Suprapubic skin (tissue), 4 donors: ENCODE data around the gene PRKAR2A. TPM values are rescaled to one million over a fixed set of nuclear protein-coding genes. Genes with fewer than 3 reads are reported as not detected.

Experiments used
- DNase-seq, 2 donors: peaks; one replicate each; pipeline ENCODE4 v3.0.0-alpha.2; 2019; ENCODE audit warnings: low spot score in 2 of 2
- H3K27ac ChIP-seq: fragments of 200-600 bp; sonication (generic); one replicate; pipeline ENCODE4 v1.5.1; 2019
- H3K27me3 ChIP-seq: fragments of 200-600 bp; sonication (generic); one replicate; pipeline ENCODE4 v1.5.1; 2019
- H3K36me3 ChIP-seq: fragments of 200-600 bp; sonication (generic); one replicate; pipeline ENCODE4 v1.5.1; 2019
- H3K4me1 ChIP-seq: fragments of 200-600 bp; sonication (generic); one replicate; pipeline ENCODE4 v1.5.1; 2019
- H3K4me3 ChIP-seq: fragments of 200-600 bp; sonication (generic); one replicate; pipeline ENCODE4 v1.5.1; 2019; ENCODE audit warnings: mild to moderate bottlenecking
- H3K9me3 ChIP-seq: fragments of 200-600 bp; sonication (generic); one replicate; pipeline ENCODE4 v1.5.1; 2019
- EP300 ChIP-seq: sonication (generic); formaldehyde crosslinking; IDR thresholded peaks from one replicate; pipeline ENCODE4 v1.6.1; 2017; ENCODE audit warnings: antibody characterized with exemption
- POLR2A ChIP-seq, 2 donors: fragments of 450-650 bp; IDR thresholded peaks; one replicate each; pipeline ENCODE4 v1.6.1; 2017; ENCODE audit warnings: antibody characterized with exemption in 2 of 2, mild to moderate bottlenecking in 2 of 2, moderate library complexity in 2 of 2
- POLR2AphosphoS5 ChIP-seq, 3 donors: sonication (generic); formaldehyde crosslinking; IDR thresholded peaks; one replicate each; pipeline ENCODE4 v1.6.1; 2017; ENCODE audit warnings: antibody characterized with exemption in 3 of 3
- WGBS: methylation state at CpG from one replicate; pipeline ENCODE4 v1.1.5; 2018; 5-methylcytosine and 5-hydroxymethylcytosine counted together
- total RNA-seq, 4 donors: library from RNA; depleted of rRNA; stranded (reverse); fragments of >200 nt; gene quantifications; one replicate each; pipeline ENCODE4 v1.1.0, GENCODE V29; 2016
- TF ChIP-seq, protein P1 (sequence below), 2 donors: fragments of 200-600 bp in 1 of 2; fragments of 450-650 bp in 1 of 2; sonication (generic) in 1 of 2; IDR thresholded peaks; one replicate each; pipeline ENCODE4 v1.5.1; 2016 to 2019; ENCODE audit warnings: antibody characterized with exemption in 2 of 2, mild to moderate bottlenecking in 1 of 2, moderate library complexity in 1 of 2

The PRKAR2A gene
- total RNA-seq, 4 donors from 2014 or later = 24.9 to 34.5 (median 29.5) TPM

DNA sequence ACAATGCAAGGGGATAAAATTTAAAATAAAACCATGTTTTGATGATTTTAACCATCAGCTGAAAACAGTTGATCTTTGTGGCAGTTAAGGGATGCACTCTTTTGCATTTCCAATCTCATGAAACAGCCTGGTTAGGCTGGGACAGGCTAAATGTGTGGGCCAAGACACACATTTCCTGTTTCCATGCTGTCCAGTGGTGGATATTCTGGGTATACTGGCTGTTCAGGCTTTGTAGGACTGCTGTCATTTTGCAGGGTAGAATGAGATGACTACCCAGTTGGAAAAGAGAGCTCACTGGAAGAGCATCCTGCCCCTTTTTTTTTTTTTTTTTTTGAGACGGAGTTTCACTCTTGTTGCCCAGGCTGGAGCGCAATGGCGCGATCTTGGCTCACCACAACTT is 88.6 kb downstream of the PRKAR2A start:
- no peaks in the 10 kb centered on the region for H3K9me3 ChIP-seq
- H3K27ac ChIP-seq = no peak overlapping the region
- WGBS = 93% methylated on average over 4 of the region's 4 CpGs
- H3K27me3 ChIP-seq = no peaks in the 10 kb centered on the region
- H3K4me1 ChIP-seq = no peaks in the 10 kb centered on the region
- DNase-seq = no peak
- no peak overlapping the region for H3K4me3 ChIP-seq
- peaks cover 22% of the 10 kb centered on the region for H3K36me3 ChIP-seq
- TF ChIP-seq POLR2AphosphoS5 (IDR thresholded peaks at IDR 0.05) = no peak
- TF ChIP-seq EP300 = no peak
- TF ChIP-seq, protein P1, sequence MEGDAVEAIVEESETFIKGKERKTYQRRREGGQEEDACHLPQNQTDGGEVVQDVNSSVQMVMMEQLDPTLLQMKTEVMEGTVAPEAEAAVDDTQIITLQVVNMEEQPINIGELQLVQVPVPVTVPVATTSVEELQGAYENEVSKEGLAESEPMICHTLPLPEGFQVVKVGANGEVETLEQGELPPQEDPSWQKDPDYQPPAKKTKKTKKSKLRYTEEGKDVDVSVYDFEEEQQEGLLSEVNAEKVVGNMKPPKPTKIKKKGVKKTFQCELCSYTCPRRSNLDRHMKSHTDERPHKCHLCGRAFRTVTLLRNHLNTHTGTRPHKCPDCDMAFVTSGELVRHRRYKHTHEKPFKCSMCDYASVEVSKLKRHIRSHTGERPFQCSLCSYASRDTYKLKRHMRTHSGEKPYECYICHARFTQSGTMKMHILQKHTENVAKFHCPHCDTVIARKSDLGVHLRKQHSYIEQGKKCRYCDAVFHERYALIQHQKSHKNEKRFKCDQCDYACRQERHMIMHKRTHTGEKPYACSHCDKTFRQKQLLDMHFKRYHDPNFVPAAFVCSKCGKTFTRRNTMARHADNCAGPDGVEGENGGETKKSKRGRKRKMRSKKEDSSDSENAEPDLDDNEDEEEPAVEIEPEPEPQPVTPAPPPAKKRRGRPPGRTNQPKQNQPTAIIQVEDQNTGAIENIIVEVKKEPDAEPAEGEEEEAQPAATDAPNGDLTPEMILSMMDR (IDR thresholded peaks at IDR 0.05) = no peak
- TF ChIP-seq POLR2A (IDR thresholded peaks at IDR 0.05) = no peak

DNA sequence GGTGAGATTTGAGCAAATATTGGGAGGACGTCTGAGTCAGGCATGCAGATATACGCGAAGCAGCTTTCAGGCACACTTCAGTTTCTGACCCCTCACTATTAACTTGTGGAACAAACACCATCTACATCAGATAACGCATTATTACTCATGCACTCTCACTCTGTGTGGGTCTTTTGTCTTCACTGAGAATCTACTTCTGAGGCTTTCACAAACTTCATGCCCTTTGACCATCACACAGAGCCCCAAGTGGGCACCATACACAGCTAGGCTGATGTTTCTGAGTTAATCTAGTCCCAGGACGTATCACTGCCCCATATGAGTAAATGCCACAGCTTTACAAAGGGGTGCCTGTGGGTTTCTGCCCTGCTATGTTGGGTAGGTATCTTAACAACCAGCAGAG is 91.0 kb downstream of the PRKAR2A start:
- no peak overlapping the region for H3K4me3 ChIP-seq
- no peaks in the 10 kb centered on the region for H3K9me3 ChIP-seq
- WGBS = 94% methylated on average over 5 of the region's 5 CpGs
- H3K27ac ChIP-seq = no peak overlapping the region
- H3K4me1 ChIP-seq = no peaks in the 10 kb centered on the region
- TF ChIP-seq EP300 (no peak), POLR2AphosphoS5 (IDR thresholded peaks at IDR 0.05) (no peak), POLR2A (IDR thresholded peaks at IDR 0.05) (no peak)
- TF ChIP-seq, protein P1 (IDR thresholded peaks at IDR 0.05) = no peak
- no peaks in the 10 kb centered on the region for H3K27me3 ChIP-seq
- no peak for DNase-seq
- peaks cover 17% of the 10 kb centered on the region for H3K36me3 ChIP-seq

DNA sequence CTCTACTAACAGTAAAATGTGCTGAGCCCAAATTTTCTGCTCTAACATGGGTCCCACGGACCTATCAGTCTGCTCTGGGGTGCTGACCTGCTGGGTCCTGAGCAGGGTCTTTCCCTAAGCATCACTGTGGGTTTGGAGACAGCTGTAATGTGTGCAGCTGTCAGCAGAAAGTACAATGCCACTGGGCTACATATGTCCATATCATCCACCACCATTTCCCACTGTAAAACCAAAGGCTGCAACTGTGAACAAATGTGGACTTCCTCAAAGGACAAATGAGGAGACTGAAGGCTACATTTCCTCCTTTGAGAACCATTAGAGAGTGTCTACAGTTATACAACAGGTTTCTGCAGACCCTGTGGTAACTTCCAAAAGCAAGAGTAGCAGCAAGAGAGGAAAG is 96.8 kb downstream of the PRKAR2A start:
- no peaks in the 10 kb centered on the region for H3K9me3 ChIP-seq
- no peaks in the 10 kb centered on the region for H3K27me3 ChIP-seq
- no peak for DNase-seq
- TF ChIP-seq, protein P1 (IDR thresholded peaks at IDR 0.05) = no peak
- TF ChIP-seq EP300 = no peak
- no peak for TF ChIP-seq POLR2A (IDR thresholded peaks at IDR 0.05)
- no peak for TF ChIP-seq POLR2AphosphoS5 (IDR thresholded peaks at IDR 0.05)
- H3K27ac ChIP-seq = no peak overlapping the region
- peaks cover 48% of the 10 kb centered on the region for H3K36me3 ChIP-seq
- H3K4me1 ChIP-seq = peaks cover 17% of the 10 kb centered on the region
- WGBS = 82% methylated on average over 1 of the region's 1 CpG
- no peak overlapping the region for H3K4me3 ChIP-seq

DNA sequence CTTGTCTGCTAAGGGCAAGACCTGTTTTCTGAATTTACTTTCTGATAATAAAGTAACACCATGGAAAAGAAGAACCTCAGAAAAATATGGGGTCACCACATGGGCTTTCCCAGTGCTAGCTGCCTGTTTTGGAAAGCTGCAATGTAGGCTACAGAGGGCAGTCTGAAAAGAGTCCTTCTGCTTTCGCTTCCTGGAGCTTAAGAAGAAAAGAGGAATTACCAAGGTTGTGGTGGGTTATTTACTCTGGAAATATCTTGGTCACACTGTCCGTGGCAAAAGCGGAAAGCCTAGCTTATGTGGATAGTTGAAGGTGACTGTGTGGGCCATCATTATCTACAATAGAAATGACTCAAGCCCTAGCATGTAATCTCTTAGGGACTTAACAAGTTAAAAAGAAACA is 98.9 kb downstream of the PRKAR2A start:
- H3K36me3 ChIP-seq = peaks cover 48% of the 10 kb centered on the region
- peak overlapping the region; percentile 84 for H3K27ac ChIP-seq
- WGBS = 91% methylated on average over 3 of the region's 3 CpGs

DNA sequence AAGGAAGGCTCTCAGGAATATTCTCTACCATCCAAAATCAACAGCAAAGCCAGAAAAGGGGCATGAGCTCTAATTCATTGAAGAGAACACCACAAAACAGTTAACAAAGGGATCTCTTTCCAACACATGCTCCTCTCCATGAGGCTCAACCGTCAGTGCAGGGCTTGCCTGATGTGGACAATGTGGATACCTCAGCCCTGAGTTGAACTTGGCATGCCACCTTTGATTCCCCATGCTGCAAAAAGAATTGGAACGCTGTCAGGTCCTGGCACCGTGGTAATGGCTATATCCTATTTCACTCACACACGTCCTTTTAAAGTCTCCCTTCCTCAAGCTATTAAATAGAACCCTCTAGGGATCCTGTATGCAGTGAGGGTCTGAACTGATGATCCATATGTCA is 100.0 kb downstream of the PRKAR2A start:
- no peak for DNase-seq
- peaks cover 17% of the 10 kb centered on the region for H3K4me1 ChIP-seq
- H3K27ac ChIP-seq = peak overlapping the region; percentile 84
- H3K36me3 ChIP-seq = peaks cover 48% of the 10 kb centered on the region
- H3K4me3 ChIP-seq = no peak overlapping the region
- H3K27me3 ChIP-seq = no peaks in the 10 kb centered on the region
- 41% methylated on average over 4 of the region's 4 CpGs for WGBS
- H3K9me3 ChIP-seq = no peaks in the 10 kb centered on the region
- no peak for TF ChIP-seq POLR2AphosphoS5 (IDR thresholded peaks at IDR 0.05)
- TF ChIP-seq POLR2A (IDR thresholded peaks at IDR 0.05) = no peak
- TF ChIP-seq, protein P1 (IDR thresholded peaks at IDR 0.05) = no peak
- TF ChIP-seq EP300 = no peak

More for the DNA sequence above, 98.9 kb downstream of the PRKAR2A start:
- H3K27me3 ChIP-seq = no peaks in the 10 kb centered on the region
- H3K9me3 ChIP-seq = no peaks in the 10 kb centered on the region
- no peak overlapping the region for H3K4me3 ChIP-seq
- TF ChIP-seq EP300 = no peak
- TF ChIP-seq POLR2A (IDR thresholded peaks at IDR 0.05) = no peak
- no peak for TF ChIP-seq POLR2AphosphoS5 (IDR thresholded peaks at IDR 0.05)
- TF ChIP-seq, protein P1 (IDR thresholded peaks at IDR 0.05) = no peak
- DNase-seq = no peak
- peaks cover 17% of the 10 kb centered on the region for H3K4me1 ChIP-seq
